Measurements from ENCODE around the gene FBP2. TPM values are rescaled to one million over a fixed set of nuclear protein-coding genes. Genes with fewer than 3 reads are reported as not detected.

FBP2 gene
- total RNA-seq (2022) = not detected in 2 replicates
- Bru-seq, nascent RNA = not detected
- percentile 3 among the genes with signal in this experiment for BruChase-seq, experiment 1, labeled RNA remaining after a 6-hour chase
- BruChase-seq, experiment 2, labeled RNA remaining after a 2-hour chase = percentile 3 among the genes with signal in this experiment
- long read RNA-seq = 0 reads

GRCh38 chr9:94593459-94594345 is at the start of gene FBP2:
FBP2 (minus strand) TSS chr9:94593824; CDS start chr9:94593726, 98 bp downstream.
- intact Hi-C loops (cut with micrococcal nuclease) = no loop called here
- no peak for DNase-seq (ENCODE audit: unreplicated experiment)
- Mint-ChIP-seq H3K27ac (ENCODE audit: low read depth, unreplicated experiment) (no peak within 1 kb of the TSS), H3K4me1 (ENCODE audit: insufficient read depth, unreplicated experiment) (no peaks in the 10 kb centered on the region), H3K4me3 (ENCODE audit: unreplicated experiment) (no peak within 1 kb of the TSS), H3K9me3 (ENCODE audit: unreplicated experiment) (no peaks in the 10 kb centered on the region), H3K27me3 (ENCODE audit: insufficient read depth, unreplicated experiment) (peaks cover 10% of the 10 kb centered on the region), H3K36me3 (ENCODE audit: insufficient read depth, unreplicated experiment) (no peaks in the 10 kb centered on the region)
- no TSS peak for BruUV-seq (replicated peaks)
- ChIA-PET CTCF (interaction anchor here (0.6 to 1.3 kb wide), 3 partner anchors 10 to 893 kb away, joined by 3 to 6 read pairs (median 3); no protein-coding TSS in a partner anchor), POLR2A (no interaction called here)
- no peak for TF ChIP-seq CTCF (IDR thresholded peaks at IDR 0.05; ENCODE audit: unreplicated experiment)

GRCh38 chr9:94643176-94643575 is 49.6 kb upstream of the FBP2 start:
- Mint-ChIP-seq H3K9me3 (ENCODE audit: unreplicated experiment) (no peaks in the 10 kb centered on the region), H3K27ac (ENCODE audit: low read depth, unreplicated experiment) (no peak overlapping the region), H3K4me1 (ENCODE audit: insufficient read depth, unreplicated experiment) (peaks cover 9% of the 10 kb centered on the region), H3K4me3 (ENCODE audit: unreplicated experiment) (no peak overlapping the region), H3K27me3 (ENCODE audit: insufficient read depth, unreplicated experiment) (peaks cover 11% of the 10 kb centered on the region), H3K36me3 (ENCODE audit: insufficient read depth, unreplicated experiment) (no peaks in the 10 kb centered on the region)
- intact Hi-C loops (cut with micrococcal nuclease) = no loop called here
- DNase-seq (ENCODE audit: unreplicated experiment) = no peak
- ChIA-PET CTCF (no interaction called here), POLR2A (no interaction called here)
- TF ChIP-seq CTCF (IDR thresholded peaks at IDR 0.05; ENCODE audit: unreplicated experiment) = no peak
- no TSS peak for BruUV-seq (replicated peaks)

GRCh38 chr9:94642501-94642900 is 48.9 kb upstream of the FBP2 start:
- Mint-ChIP-seq H3K27me3 (ENCODE audit: insufficient read depth, unreplicated experiment) (peaks cover 12% of the 10 kb centered on the region), H3K4me3 (ENCODE audit: unreplicated experiment) (no peak overlapping the region), H3K27ac (ENCODE audit: low read depth, unreplicated experiment) (no peak overlapping the region), H3K4me1 (ENCODE audit: insufficient read depth, unreplicated experiment) (peaks cover 9% of the 10 kb centered on the region), H3K36me3 (ENCODE audit: insufficient read depth, unreplicated experiment) (no peaks in the 10 kb centered on the region), H3K9me3 (ENCODE audit: unreplicated experiment) (no peaks in the 10 kb centered on the region)
- no peak for DNase-seq (ENCODE audit: unreplicated experiment)
- intact Hi-C loops (cut with micrococcal nuclease) = no loop called here
- POLR2A ChIA-PET = no interaction called here
- CTCF ChIA-PET = no interaction called here
- no peak for TF ChIP-seq CTCF (IDR thresholded peaks at IDR 0.05; ENCODE audit: unreplicated experiment)
- BruUV-seq (replicated peaks) = no TSS peak

- ChIA-PET CTCF (no interaction called here), POLR2A (no interaction called here)
- Mint-ChIP-seq H3K27me3 (ENCODE audit: insufficient read depth, unreplicated experiment) (peaks cover 12% of the 10 kb centered on the region), H3K4me3 (ENCODE audit: unreplicated experiment) (no peak overlapping the region), H3K9me3 (ENCODE audit: unreplicated experiment) (no peaks in the 10 kb centered on the region), H3K4me1 (ENCODE audit: insufficient read depth, unreplicated experiment) (peaks cover 8% of the 10 kb centered on the region), H3K27ac (ENCODE audit: low read depth, unreplicated experiment) (no peak overlapping the region), H3K36me3 (ENCODE audit: insufficient read depth, unreplicated experiment) (no peaks in the 10 kb centered on the region)
- DNase-seq (ENCODE audit: unreplicated experiment) = no peak
- intact Hi-C loops (cut with micrococcal nuclease) = no loop called here
- no TSS peak for BruUV-seq (replicated peaks)
- TF ChIP-seq CTCF (IDR thresholded peaks at IDR 0.05; ENCODE audit: unreplicated experiment) = no peak
These were observed 46.4 kb upstream of the FBP2 start for GRCh38 chr9:94639999-94640376.

All from MCF 10A (cell line).